Erythroblast (primary cell): ENCODE measurements around the gene GTF2IRD1.

Source experiments
- GATA1 ChIP-seq: IDR thresholded peaks from 2 replicates; pipeline ENCODE4 v1.6.1; 2011; ENCODE audit warnings: low read depth, mild to moderate bottlenecking, control low read depth, low read length, moderate library complexity
- POLR2A ChIP-seq: IDR thresholded peaks from 2 replicates; pipeline ENCODE4 v1.6.1; 2011; ENCODE audit warnings: mild to moderate bottlenecking, low read length

GRCh38 chr7:74525140-74525539, 71.4 kb downstream of the GTF2IRD1 start:
- TF ChIP-seq POLR2A (no peak), GATA1 (no peak)
